Stomach (tissue), 9 donors: Measurements from ENCODE around the gene VAV2. TPM values are rescaled to one million over a fixed set of nuclear protein-coding genes. Genes with fewer than 3 reads are reported as not detected.

Source experiments
- DNase-seq, 2 donors: peaks; one replicate each; pipeline versions ENCODE4 v3.0.0 to v3.0.0-alpha.2; 2013 to 2019
- H3K27ac ChIP-seq, 5 donors: fragments of 200-600 bp in 4 of 5; sonication (generic) in 4 of 5; one replicate each; pipeline ENCODE4 v1.5.1; 2013 to 2019; ENCODE audit warnings: mild to moderate bottlenecking in 1 of 5, moderate library complexity in 1 of 5
- H3K27me3 ChIP-seq, 3 donors: fragments of 200-600 bp; sonication (generic); one replicate each; pipeline ENCODE4 v1.5.1; 2017 to 2019; ENCODE audit warnings: mixed run types in 1 of 3
- H3K36me3 ChIP-seq, 4 donors: fragments of 200-600 bp; sonication (generic); 1 replicate in 3 of 4; 2 replicates in 1 of 4; pipeline ENCODE4 v1.5.1; 2016 to 2019
- H3K4me1 ChIP-seq, 4 donors: fragments of 200-600 bp; sonication (generic); one replicate each; pipeline ENCODE4 v1.5.1; 2016 to 2019
- H3K4me3 ChIP-seq, 4 donors: fragments of 200-600 bp; sonication (generic) in 3 of 4; one replicate each; pipeline ENCODE4 v1.5.1; 2016 to 2019; ENCODE audit warnings: mild to moderate bottlenecking in 1 of 4
- H3K9me3 ChIP-seq, 4 donors: fragments of 200-600 bp; sonication (generic); one replicate each; pipeline ENCODE4 v1.5.1; 2016 to 2019
- EP300 ChIP-seq: sonication (generic); formaldehyde crosslinking; IDR thresholded peaks from one replicate; pipeline ENCODE4 v1.6.1; 2017; ENCODE audit warnings: antibody characterized with exemption
- POLR2A ChIP-seq, 4 donors: fragments of 450-650 bp; IDR thresholded peaks; one replicate each; pipeline ENCODE4 v1.6.1; 2016; ENCODE audit warnings: antibody characterized with exemption in 4 of 4, control low read depth in 2 of 4, mild to moderate bottlenecking in 1 of 4, moderate library complexity in 1 of 4
- POLR2AphosphoS5 ChIP-seq, 3 donors: sonication (generic); formaldehyde crosslinking; IDR thresholded peaks; one replicate each; pipeline ENCODE4 v1.6.1; 2016; ENCODE audit warnings: antibody characterized with exemption in 3 of 3
- WGBS, 5 donors: extraction: QIAGEN DNeasy Blood & Tissue Kit in 3 of 5; methylation state at CpG; one replicate each; pipeline versions ENCODE4 v1.1.5 to v1.1.7; 2013 to 2018; 5-methylcytosine and 5-hydroxymethylcytosine counted together
- intact Hi-C: fragments of 100-400 bp; cut with DNase I; formaldehyde crosslinking; loops from one replicate; pipeline ENCODE4 v1.15.1; 2023; ENCODE audit warnings: low total_unique reads
- polyA plus RNA-seq, 3 donors: library from polyadenylated mRNA; stranded (reverse); fragments of 200-250 nt; gene quantifications; one replicate each; pipeline ENCODE4 v1.2.3, GENCODE V29; 2013
- total RNA-seq, 5 donors: library from RNA; depleted of rRNA; stranded (reverse); fragments of >200 nt; gene quantifications; one replicate each; pipeline versions ENCODE4 v1.1.0 to v1.2.3, GENCODE V29; 2014 to 2016
- TF ChIP-seq, protein P1 (sequence below), 7 experiments: fragments of 450-650 bp in 4 of 7; fragments of 200-600 bp in 3 of 7; sonication (generic) in 3 of 7; IDR thresholded peaks; one replicate each; pipeline ENCODE4 v1.5.1; 2016 to 2019; ENCODE audit warnings: antibody characterized with exemption in 7 of 7, control low read depth in 2 of 7, mild to moderate bottlenecking in 1 of 7
- donor health status: healthy with polysubstance abuse.
- donor health status: Bipolar disorder and iron deficiency.
- donor health status: healthy.

VAV2 gene
- total and polyA plus RNA-seq, 8 donors = 4.1 to 14.2 (median 7.0) TPM

- no peak for TF ChIP-seq POLR2AphosphoS5 (IDR thresholded peaks at IDR 0.05)
- TF ChIP-seq, protein P1, sequence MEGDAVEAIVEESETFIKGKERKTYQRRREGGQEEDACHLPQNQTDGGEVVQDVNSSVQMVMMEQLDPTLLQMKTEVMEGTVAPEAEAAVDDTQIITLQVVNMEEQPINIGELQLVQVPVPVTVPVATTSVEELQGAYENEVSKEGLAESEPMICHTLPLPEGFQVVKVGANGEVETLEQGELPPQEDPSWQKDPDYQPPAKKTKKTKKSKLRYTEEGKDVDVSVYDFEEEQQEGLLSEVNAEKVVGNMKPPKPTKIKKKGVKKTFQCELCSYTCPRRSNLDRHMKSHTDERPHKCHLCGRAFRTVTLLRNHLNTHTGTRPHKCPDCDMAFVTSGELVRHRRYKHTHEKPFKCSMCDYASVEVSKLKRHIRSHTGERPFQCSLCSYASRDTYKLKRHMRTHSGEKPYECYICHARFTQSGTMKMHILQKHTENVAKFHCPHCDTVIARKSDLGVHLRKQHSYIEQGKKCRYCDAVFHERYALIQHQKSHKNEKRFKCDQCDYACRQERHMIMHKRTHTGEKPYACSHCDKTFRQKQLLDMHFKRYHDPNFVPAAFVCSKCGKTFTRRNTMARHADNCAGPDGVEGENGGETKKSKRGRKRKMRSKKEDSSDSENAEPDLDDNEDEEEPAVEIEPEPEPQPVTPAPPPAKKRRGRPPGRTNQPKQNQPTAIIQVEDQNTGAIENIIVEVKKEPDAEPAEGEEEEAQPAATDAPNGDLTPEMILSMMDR (IDR thresholded peaks at IDR 0.05) = peak in 2 of 7 experiments; percentile 6 to 17
- peaks cover 10 to 40% (median 25%) of the 10 kb centered on the region in 4 donors for H3K4me1 ChIP-seq
- H3K9me3 ChIP-seq = no peaks in the 10 kb centered on the region
- no peak overlapping the region for H3K4me3 ChIP-seq
- peaks cover 0 to 19% (median 13%) of the 10 kb centered on the region in 4 donors for H3K36me3 ChIP-seq
- H3K27ac ChIP-seq = peak overlapping the region in 4 of 5 donors; percentile 2 to 63 (median 26)
- peak; percentile 79 to 81 for DNase-seq
- intact Hi-C loops = no loop called here
- 33 to 50% (median 43%) methylated on average over 13 to 27 of the region's 27 CpGs for WGBS, 5 donors
- no peaks in the 10 kb centered on the region for H3K27me3 ChIP-seq
Observed at GRCh38 chr9:133935328-133936005, 56.7 kb downstream of the VAV2 start.

DNA sequence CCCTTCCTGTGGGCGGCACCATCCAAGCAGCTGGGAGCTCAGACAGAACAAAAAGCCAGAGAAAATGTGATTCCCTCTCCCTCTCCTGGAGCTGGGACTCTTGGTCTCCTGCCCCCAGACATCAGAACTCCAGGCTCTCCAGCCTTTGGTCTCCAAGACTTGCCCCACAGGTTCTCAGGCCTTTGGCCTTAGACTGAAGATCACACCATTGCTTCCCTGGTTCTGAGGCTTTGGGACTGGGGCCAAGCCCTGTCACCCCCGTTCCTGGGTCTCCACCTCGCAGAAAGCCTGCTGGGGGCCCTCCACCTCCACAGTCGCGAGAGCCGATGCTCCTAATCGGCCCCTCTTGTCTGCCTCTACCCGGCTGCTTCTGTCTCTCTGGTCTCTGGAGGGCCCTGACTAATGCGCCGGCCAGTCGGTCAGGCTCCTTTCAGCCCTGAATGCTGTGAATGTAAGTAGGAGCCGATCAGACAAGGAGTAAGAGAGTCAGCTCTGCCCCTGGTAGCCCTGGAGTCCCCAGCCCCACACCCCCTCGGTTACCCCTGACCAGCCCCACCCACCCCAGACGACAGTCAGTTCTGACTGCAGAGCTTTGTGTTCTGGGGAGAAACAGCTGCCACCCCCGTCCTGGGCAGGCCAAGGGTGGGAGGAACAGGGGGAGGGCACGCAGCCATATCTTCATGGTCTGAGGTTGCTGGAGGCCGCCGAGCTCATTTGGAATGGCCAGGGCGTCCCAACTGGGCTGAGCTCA is 57.5 kb downstream of the VAV2 start:
- no peaks in the 10 kb centered on the region for H3K9me3 ChIP-seq
- no peak overlapping the region for H3K4me3 ChIP-seq
- H3K36me3 ChIP-seq = peaks cover 0 to 19% (median 13%) of the 10 kb centered on the region in 4 donors
- 80 to 92% (median 86%) methylated on average over 7 to 19 of the region's 19 CpGs for WGBS, 5 donors
- DNase-seq = no peak
- H3K4me1 ChIP-seq = peaks cover 10 to 40% (median 25%) of the 10 kb centered on the region in 4 donors
- TF ChIP-seq POLR2AphosphoS5 (IDR thresholded peaks at IDR 0.05) = no peak
- intact Hi-C loops = no loop called here
- H3K27ac ChIP-seq = peak overlapping the region in 2 of 5 donors; percentile 36 to 63
- H3K27me3 ChIP-seq = no peaks in the 10 kb centered on the region

DNA sequence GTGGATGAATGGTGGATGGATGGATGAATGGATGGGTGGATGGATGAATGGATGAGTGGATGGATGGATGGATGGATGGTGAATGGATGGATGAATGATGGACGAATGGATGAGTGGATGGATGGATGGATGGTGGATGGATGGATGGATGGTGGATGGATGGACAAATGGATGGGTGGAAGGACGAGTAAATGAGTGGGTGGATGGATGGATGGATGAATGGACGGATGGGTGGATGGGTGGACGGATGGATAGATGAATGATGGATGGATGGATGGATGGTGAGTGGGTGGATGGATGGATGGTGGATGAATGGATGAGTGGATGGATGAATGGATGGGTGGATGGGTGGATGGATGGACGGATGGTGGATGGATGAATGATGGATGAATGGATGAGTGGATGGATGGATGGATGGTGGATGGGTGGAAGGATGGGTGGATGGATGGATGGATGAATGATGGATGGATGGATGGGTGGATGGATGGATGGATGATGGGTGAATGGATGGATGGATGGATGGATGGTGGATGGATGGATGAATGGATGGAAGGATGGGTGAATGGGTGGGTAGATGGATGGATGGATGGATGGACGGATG is 58.6 kb downstream of the VAV2 start:
- H3K36me3 ChIP-seq = peaks cover 0 to 14% (median 11%) of the 10 kb centered on the region in 4 donors
- H3K4me3 ChIP-seq = no peak overlapping the region
- no peak for DNase-seq
- intact Hi-C loops = no loop called here
- H3K27me3 ChIP-seq = no peaks in the 10 kb centered on the region
- no peaks in the 10 kb centered on the region for H3K9me3 ChIP-seq
- TF ChIP-seq, protein P1 (IDR thresholded peaks at IDR 0.05) = no peak
- TF ChIP-seq POLR2A (IDR thresholded peaks at IDR 0.05) (no peak), EP300 (no peak)
- 78 to 90% (median 80%) methylated on average over 6 of the region's 6 CpGs for WGBS, 5 donors
- no peak overlapping the region for H3K27ac ChIP-seq
- H3K4me1 ChIP-seq = peaks cover 10 to 40% (median 25%) of the 10 kb centered on the region in 4 donors

GRCh38 chr9:133932633-133933032 is 59.5 kb downstream of the VAV2 start:
- TF ChIP-seq POLR2AphosphoS5 (IDR thresholded peaks at IDR 0.05) (no peak), EP300 (no peak), POLR2A (IDR thresholded peaks at IDR 0.05) (no peak)
- TF ChIP-seq, protein P1 (IDR thresholded peaks at IDR 0.05) = no peak
- H3K36me3 ChIP-seq = peaks cover 0 to 8% (median 5%) of the 10 kb centered on the region in 4 donors
- no peaks in the 10 kb centered on the region for H3K27me3 ChIP-seq
- H3K9me3 ChIP-seq = no peaks in the 10 kb centered on the region
- no peak for DNase-seq
- intact Hi-C loops = no loop called here
- WGBS, 5 donors = 51 to 71% (median 68%) methylated on average over 5 to 9 of the region's 9 CpGs
- peaks cover 10 to 40% (median 25%) of the 10 kb centered on the region in 4 donors for H3K4me1 ChIP-seq
- no peak overlapping the region for H3K4me3 ChIP-seq
- peak overlapping the region in 2 of 5 donors; percentile 5 to 46 for H3K27ac ChIP-seq
